GM12878 (cell line): Measurements from ENCODE around the gene TASL. TPM values are rescaled to one million over a fixed set of nuclear protein-coding genes. Genes with fewer than 3 reads are reported as not detected.

Experiments used
- ATAC-seq: fragments of 200-7000 bp; cut with Tn5 transposase; 3 replicates; pipeline ENCODE4 v1.9.1; 2020; ENCODE audit warnings: mild to moderate bottlenecking, moderate library complexity
- BruUV-seq: library from RNA; stranded (reverse); fragments of 400-500 nt; replicated peaks from 2 replicates; lab custom pipeline; 2021; lab: Mats Ljungman, UMichigan
- CTCF ChIA-PET: fragments of 300-600 bp; sonication (Branson Sonifier 250); formaldehyde crosslinking; extraction: SDS; loops from one replicate; lab custom pipeline; 2021; ENCODE audit warnings: inconsistent platforms; lab: Yijun Ruan, JAX
- POLR2A ChIA-PET: fragments of 350-600 bp; formaldehyde crosslinking; extraction: SDS; loops from one replicate; lab custom pipeline; 2021; ENCODE audit warnings: inconsistent platforms; lab: Charles Lee
- RAD21 ChIA-PET: fragments of 300-600 bp; sonication (Branson Sonifier 250); formaldehyde crosslinking; loops from one replicate; lab custom pipeline; 2023; ENCODE audit warnings: antibody characterized with exemption; ENCODE audit not compliant: unreplicated experiment; lab: Charles Lee
- SMC1A ChIA-PET: fragments of 300-600 bp; sonication (Branson Sonifier 250); formaldehyde crosslinking; loops from one replicate; lab custom pipeline; 2023; ENCODE audit not compliant: unreplicated experiment, uncharacterized antibody; lab: Charles Lee
- DNase-seq: peaks from one replicate; pipeline ENCODE4 v3.0.0-alpha.2; 2011; ENCODE audit warnings: low read depth, low spot score
- FAIRE-seq: peaks from 3 replicates; lab custom pipeline; 2011; peaks lifted over from hg19 to GRCh38; lab: Jason Lieb, UNC
- H2AFZ ChIP-seq: 2 replicates; pipeline ENCODE4 v1.6.0; 2011; ENCODE audit warnings: low read depth, low read length, control low read depth; ENCODE audit not compliant: control insufficient read depth
- H3K27ac ChIP-seq: 2 replicates; pipeline ENCODE4 v1.5.1; 2011; ENCODE audit warnings: control low read depth; ENCODE audit not compliant: control insufficient read depth, insufficient read depth
- H3K27me3 ChIP-seq, 2 experiments: replicated peaks in 1 of 2; 2 replicates each; pipeline versions ENCODE4 v1.6.0 to v1.6.1; 2011; ENCODE audit warnings: low read length in 1 of 2; ENCODE audit not compliant: control insufficient read depth in 2 of 2, insufficient read depth in 2 of 2
- H3K36me3 ChIP-seq, 2 experiments: 2 replicates each; pipeline ENCODE4 v1.5.1; 2011; ENCODE audit warnings: low read length in 1 of 2; ENCODE audit not compliant: control insufficient read depth in 2 of 2, insufficient read depth in 2 of 2
- H3K4me1 ChIP-seq: 2 replicates; pipeline ENCODE4 v1.6.1; 2011; ENCODE audit warnings: mild to moderate bottlenecking, low read length, moderate library complexity, mixed read lengths; ENCODE audit not compliant: control insufficient read depth, insufficient read depth
- H3K4me2 ChIP-seq: 2 replicates; pipeline ENCODE4 v1.6.0; 2011; ENCODE audit warnings: control low read depth; ENCODE audit not compliant: control insufficient read depth, insufficient read depth
- H3K4me3 ChIP-seq: fragments of 200-600 bp; sonication (generic); 2 replicates; pipeline ENCODE4 v1.5.1; 2016
- H3K79me2 ChIP-seq: 2 replicates; pipeline ENCODE4 v1.6.0; 2011; ENCODE audit warnings: low read length; ENCODE audit not compliant: control insufficient read depth, insufficient read depth
- H3K9ac ChIP-seq: 2 replicates; pipeline ENCODE4 v1.8.0; 2011; ENCODE audit warnings: low read length, control low read depth, mixed read lengths; ENCODE audit not compliant: control insufficient read depth, insufficient read depth
- H3K9me3 ChIP-seq: replicated peaks from 3 replicates; pipeline ENCODE4 v1.5.1; 2011; ENCODE audit warnings: mild to moderate bottlenecking, low read length; ENCODE audit not compliant: control insufficient read depth, insufficient read depth
- H4K20me1 ChIP-seq: 2 replicates; pipeline ENCODE4 v1.6.0; 2011; ENCODE audit not compliant: control insufficient read depth, insufficient read depth
- BHLHE40 ChIP-seq, 2 experiments: fragments of 450-650 bp in 1 of 2; IDR thresholded peaks; 2 replicates each; pipeline ENCODE4 v1.6.1; 2011 to 2017; ENCODE audit warnings: low read depth in 2 of 2, borderline replicate concordance in 1 of 2, improper control_type of control experiment in 1 of 2, low read length in 1 of 2, mild to moderate bottlenecking in 1 of 2
- CREM ChIP-seq: IDR thresholded peaks from 2 replicates; pipeline ENCODE4 v1.6.1; 2014; ENCODE audit warnings: antibody characterized with exemption, low read depth
- E4F1 ChIP-seq: fragments of 450-650 bp; IDR thresholded peaks from 2 replicates; pipeline ENCODE4 v1.6.1; 2018; ENCODE audit warnings: borderline replicate concordance, mild to moderate bottlenecking; ENCODE audit not compliant: partially characterized antibody
- IKZF1 ChIP-seq: fragments of 450-650 bp; conservative IDR thresholded peaks from 2 replicates; pipeline ENCODE4 v1.6.1; 2017; ENCODE audit warnings: antibody characterized with exemption, mild to moderate bottlenecking
- KAT2A ChIP-seq: conservative IDR thresholded peaks from 2 replicates; pipeline ENCODE4 v1.6.1; 2011; ENCODE audit warnings: low read depth, low read length; ENCODE audit not compliant: control insufficient read depth
- KLF5 ChIP-seq: fragments of 450-650 bp; IDR thresholded peaks from 2 replicates; pipeline ENCODE4 v1.6.1; 2014; ENCODE audit warnings: mild to moderate bottlenecking; ENCODE audit not compliant: partially characterized antibody
- MEF2A ChIP-seq: IDR thresholded peaks from 2 replicates; pipeline ENCODE4 v1.6.1; 2011; ENCODE audit warnings: low read depth, mild to moderate bottlenecking, low read length, moderate library complexity; ENCODE audit not compliant: insufficient read depth
- RAD51 ChIP-seq: fragments of 450-650 bp; IDR thresholded peaks from 2 replicates; pipeline ENCODE4 v1.6.1; 2016; ENCODE audit warnings: moderate library complexity, mild to moderate bottlenecking, inconsistent platforms
- REST ChIP-seq: IDR thresholded peaks from 2 replicates; pipeline ENCODE4 v1.6.1; 2012; ENCODE audit warnings: mild to moderate bottlenecking, low read depth, low read length
- RUNX3 ChIP-seq: IDR thresholded peaks from 2 replicates; pipeline ENCODE4 v1.6.1; 2012; ENCODE audit warnings: low read length, inconsistent platforms
- SMC3 ChIP-seq: IDR thresholded peaks from 2 replicates; pipeline ENCODE4 v1.6.1; 2011; ENCODE audit warnings: low read length, improper control_type of control experiment, borderline replicate concordance
- ZNF384 ChIP-seq: IDR thresholded peaks from 2 replicates; pipeline ENCODE4 v1.6.1; 2012; ENCODE audit warnings: low read depth, mild to moderate bottlenecking, low read length, improper control_type of control experiment, borderline replicate concordance
- WGBS: methylation state at CpG from one replicate; pipeline ENCODE4 v1.1.6; 2016; ENCODE audit warnings: low lambda C conversion rate; ENCODE audit not compliant: insufficient replicate concordance, insufficient coverage; ENCODE audit errors: missing lambda C conversion rate; 5-methylcytosine and 5-hydroxymethylcytosine counted together
- in situ Hi-C: fragments of 300-500 bp; cut with MboI; formaldehyde crosslinking; loops from 9 replicates; pipeline ENCODE4 v1.14.3; 2018; ENCODE audit warnings: mixed read lengths
- intact Hi-C: fragments of 100-400 bp; cut with micrococcal nuclease; formaldehyde crosslinking; loops from one replicate; pipeline ENCODE4 v1.14.2; 2022; ENCODE audit not compliant: unreplicated experiment
- polyA plus RNA-seq, 11 experiments: library from polyadenylated mRNA; depleted of rRNA in 4 of 11; unstranded in 6 of 11; stranded (reverse) in 5 of 11; fragments of >200 nt; fragmentation: Nextera tagmentation in 4 of 11; fragmentation: Illumina TruSeq in 1 of 11; extraction: Ambion mirVana in 4 of 11; extraction: Trizol in 1 of 11; gene quantifications; 1 replicate in 1 of 11; 2 replicates in 10 of 11; pipeline versions ENCODE4 v1.2.1 to v1.2.3, GENCODE V29; 2011 to 2016; ENCODE audit warnings: inconsistent platforms in 2 of 11, missing spikeins in 2 of 11, low read depth in 1 of 11
- total RNA-seq, 4 experiments: library from RNA; depleted of rRNA in 3 of 4; stranded (reverse); fragments of >200 nt in 3 of 4; fragmentation: Illumina TruSeq in 1 of 4; extraction: Trizol in 1 of 4; gene quantifications; 2 replicates each; pipeline versions ENCODE4 v1.2.1 to v1.2.3, GENCODE V29; 2013 to 2021

Gene TASL
- total and polyA plus RNA-seq, 10 of the 15 experiments (the other 5 are each of a cell fraction or from before 2014, with no cell fraction given), result 12.4 to 107 (median 18.3) TPM

- TF ChIP-seq SMC3, result peak; percentile 52; the same call in 1 of the 2 replicates
Observed at GRCh38 chrX:30593440-30594200, 16.1 kb upstream of the TASL start (continued).

GRCh38 chrX:30592831-30593230, 15.3 kb upstream of the TASL start:
- Histone ChIP-seq H3K36me3 (no peaks in the 10 kb centered on the region), H3K79me2 (no peaks in the 10 kb centered on the region), H3K4me3 (no peak overlapping the region), H3K4me1 (peaks cover 45% of the 10 kb centered on the region), H3K27ac (peak overlapping the region; percentile 64), H4K20me1 (no peaks in the 10 kb centered on the region), H3K27me3 (no peaks in the 10 kb centered on the region), H3K9ac (no peak overlapping the region), H3K9me3 (no peaks in the 10 kb centered on the region), H2AFZ (peak overlapping the region; percentile 64), H3K4me2 (peak overlapping the region; percentile 62; the same call in 1 of the 2 replicates)
- ATAC-seq (0 out of 3 replicates have a peak, but pooled peaks have one; percentile 3), DNase-seq (no peak), FAIRE-seq (no peak)
- no TSS peak for BruUV-seq
- SMC1A ChIA-PET, result interaction anchor here (0.6 to 7.4 kb wide), 10 partner anchors 8 to 86 kb away, joined by 3 to 208 read pairs (median 7); partner anchors contain the start of gene TASL
- 1% methylated on average over 3 of the region's 3 CpGs for WGBS
- RAD21 ChIA-PET, result interaction anchor here (0.7 to 7.2 kb wide), 5 partner anchors 9 to 80 kb away, joined by 3 to 163 read pairs (median 13); partner anchors contain the start of gene TASL
- in situ Hi-C loops, result no loop called here
- intact Hi-C loops, result loop anchor here (1.0 to 2.0 kb wide), 2 partner anchors 16 to 21 kb away; partner anchors contain the start of gene TASL
- CTCF ChIA-PET, result interaction anchor here (0.9 to 9.1 kb wide), 5 partner anchors 15 to 79 kb away, joined by 4 to 282 read pairs (median 17); partner anchors contain the start of gene TASL
- POLR2A ChIA-PET, result interaction anchor here (1.0 to 3.0 kb wide), 4 partner anchors 12 to 121 kb away, joined by 3 to 32 read pairs (median 8); partner anchors contain the start of gene TASL
- TF ChIP-seq IKZF1 (0 out of 2 replicates have a peak, but pooled peaks have one; percentile 21), CREM (no peak), RUNX3 (peak; percentile 13; the same call in 1 of the 2 replicates), BHLHE40 (IDR thresholded peaks at IDR 0.05; ENCODE audit: borderline replicate concordance in 1 of 2, low read depth in 2 of 2, low read length in 1 of 2) (no peak), KAT2A (no peak), E4F1 (no peak), MEF2A (0 out of 2 replicates have a peak, but pooled peaks have one; percentile 5), ZNF384 (peak; percentile 46; the same call in 1 of the 2 replicates), RAD51 (no peak), REST (no peak), KLF5 (no peak)
